ENCODE data around the gene CAPNS1. TPM values are rescaled to one million over a fixed set of nuclear protein-coding genes. Genes with fewer than 3 reads are reported as not detected.

Gene CAPNS1
- total and polyA plus RNA-seq, 8 donors: 124 to 273 (median 224) TPM

- peaks cover 0 to 22% (median 5%) of the 10 kb centered on the region in 3 donors for H3K36me3 ChIP-seq
- H3K27ac ChIP-seq: peak overlapping the region; percentile 86 to 97 (median 96)
- WGBS, 2 donors: 0 to 1% methylated on average over 31 of the region's 31 CpGs
- ATAC-seq (peak; percentile 20 to 37 (median 22)), FAIRE-seq (no peak), DNase-seq (peak in 5 of 6 donors; percentile 45 to 81 (median 56))
- H3K4me3 ChIP-seq: peak overlapping the region; percentile 68 to 95 (median 80)
- no peaks in the 10 kb centered on the region for H3K9me3 ChIP-seq
- TF ChIP-seq, protein P1, sequence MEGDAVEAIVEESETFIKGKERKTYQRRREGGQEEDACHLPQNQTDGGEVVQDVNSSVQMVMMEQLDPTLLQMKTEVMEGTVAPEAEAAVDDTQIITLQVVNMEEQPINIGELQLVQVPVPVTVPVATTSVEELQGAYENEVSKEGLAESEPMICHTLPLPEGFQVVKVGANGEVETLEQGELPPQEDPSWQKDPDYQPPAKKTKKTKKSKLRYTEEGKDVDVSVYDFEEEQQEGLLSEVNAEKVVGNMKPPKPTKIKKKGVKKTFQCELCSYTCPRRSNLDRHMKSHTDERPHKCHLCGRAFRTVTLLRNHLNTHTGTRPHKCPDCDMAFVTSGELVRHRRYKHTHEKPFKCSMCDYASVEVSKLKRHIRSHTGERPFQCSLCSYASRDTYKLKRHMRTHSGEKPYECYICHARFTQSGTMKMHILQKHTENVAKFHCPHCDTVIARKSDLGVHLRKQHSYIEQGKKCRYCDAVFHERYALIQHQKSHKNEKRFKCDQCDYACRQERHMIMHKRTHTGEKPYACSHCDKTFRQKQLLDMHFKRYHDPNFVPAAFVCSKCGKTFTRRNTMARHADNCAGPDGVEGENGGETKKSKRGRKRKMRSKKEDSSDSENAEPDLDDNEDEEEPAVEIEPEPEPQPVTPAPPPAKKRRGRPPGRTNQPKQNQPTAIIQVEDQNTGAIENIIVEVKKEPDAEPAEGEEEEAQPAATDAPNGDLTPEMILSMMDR (IDR thresholded peaks at IDR 0.05): no peak
- H3K27me3 ChIP-seq: no peaks in the 10 kb centered on the region
- peaks cover 0 to 18% (median 0%) of the 10 kb centered on the region in 3 donors for H3K4me1 ChIP-seq
- intact Hi-C loops (cut with DNase I): no loop called here
Observed at GRCh38 chr19:36140304-36141038, 605 bp downstream of the CAPNS1 start.

DNA sequence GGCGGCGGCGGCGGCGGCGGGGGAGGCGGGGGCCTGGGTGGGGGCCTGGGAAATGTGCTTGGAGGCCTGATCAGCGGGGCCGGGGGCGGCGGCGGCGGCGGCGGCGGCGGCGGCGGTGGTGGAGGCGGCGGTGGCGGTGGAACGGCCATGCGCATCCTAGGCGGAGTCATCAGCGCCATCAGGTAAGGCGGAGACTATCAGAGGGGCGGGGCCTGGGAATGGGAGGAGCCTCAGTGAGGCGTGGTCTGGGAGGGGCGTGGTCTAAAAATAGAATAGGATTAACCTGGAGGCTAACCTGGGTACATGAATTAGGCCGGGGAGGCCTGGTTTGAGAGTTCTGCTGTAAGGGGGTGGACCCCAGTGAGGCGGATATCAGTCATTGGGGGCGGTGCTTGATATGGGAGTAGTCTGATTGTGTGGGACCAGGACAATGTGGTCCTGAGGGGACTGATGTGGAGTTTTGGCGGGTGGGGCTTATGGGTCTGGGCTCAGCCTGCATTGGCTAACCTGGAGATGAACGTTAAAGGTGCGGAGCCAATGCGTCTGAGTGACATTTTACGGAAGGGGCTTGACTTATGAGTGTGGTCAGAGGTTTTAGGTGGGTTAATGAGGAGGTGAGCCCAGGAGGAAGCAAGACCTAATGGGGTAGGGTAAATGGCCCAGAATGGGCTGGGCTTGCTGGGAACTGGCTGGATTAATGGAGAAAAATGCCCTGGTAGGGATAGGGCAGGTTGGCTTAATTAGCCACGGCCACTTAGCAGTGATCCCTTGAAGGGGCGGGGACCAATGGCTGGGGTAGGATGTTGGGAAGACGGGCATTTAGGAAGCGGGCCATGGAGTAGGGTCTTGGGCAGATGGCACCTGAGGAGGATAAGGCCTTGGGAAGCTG, 1.4 kb downstream of the CAPNS1 start:
- Histone ChIP-seq H3K4me3 (peak overlapping the region; percentile 68 to 95 (median 80)), H3K36me3 (peaks cover 4 to 30% (median 11%) of the 10 kb centered on the region in 3 donors), H3K4me1 (peaks cover 0 to 18% (median 0%) of the 10 kb centered on the region in 3 donors), H3K27me3 (no peaks in the 10 kb centered on the region), H3K9me3 (no peaks in the 10 kb centered on the region), H3K27ac (peak overlapping the region; percentile 86 to 97 (median 96))
- 22 to 24% methylated on average over 42 of the region's 42 CpGs for WGBS, 2 donors
- DNase-seq (peak; percentile 74 to 93 (median 92)), FAIRE-seq (no peak), ATAC-seq (peak; percentile 65 to 82 (median 69))
- intact Hi-C loops (cut with DNase I): no loop called here
- TF ChIP-seq, protein P1 (IDR thresholded peaks at IDR 0.05): no peak

GRCh38 chr19:36142046-36142445, 2.2 kb downstream of the CAPNS1 start:
- DNase-seq (peak in 2 of 6 donors; percentile 40 to 45), ATAC-seq (no peak), FAIRE-seq (no peak)
- TF ChIP-seq, protein P1 (IDR thresholded peaks at IDR 0.05): no peak
- peaks cover 4 to 38% (median 11%) of the 10 kb centered on the region in 3 donors for H3K36me3 ChIP-seq
- no peak overlapping the region for H3K4me3 ChIP-seq
- H3K27me3 ChIP-seq: no peaks in the 10 kb centered on the region
- 96 to 100% methylated on average over 5 to 14 of the region's 14 CpGs for WGBS, 2 donors
- intact Hi-C loops (cut with DNase I): no loop called here
- H3K9me3 ChIP-seq: no peaks in the 10 kb centered on the region
- no peak overlapping the region for H3K27ac ChIP-seq
- H3K4me1 ChIP-seq: peaks cover 0 to 15% (median 0%) of the 10 kb centered on the region in 3 donors

DNA sequence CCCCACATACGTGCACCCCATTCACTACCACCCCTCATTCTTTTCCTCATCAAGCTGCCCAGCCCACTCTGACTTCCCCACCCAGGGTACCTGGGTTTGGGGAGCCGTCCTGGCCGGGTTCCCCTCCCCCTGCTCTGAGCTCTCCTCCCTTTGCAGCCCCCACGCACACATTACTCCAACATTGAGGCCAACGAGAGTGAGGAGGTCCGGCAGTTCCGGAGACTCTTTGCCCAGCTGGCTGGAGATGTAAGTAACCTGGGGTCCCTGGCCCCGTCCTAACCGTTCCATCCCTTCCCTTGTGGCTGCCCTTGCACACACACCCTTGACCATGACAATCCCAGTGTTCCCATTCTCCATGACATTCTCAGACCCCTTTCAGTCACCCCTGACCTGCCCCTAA, 2.6 kb downstream of the CAPNS1 start:
- intact Hi-C loops (cut with DNase I): no loop called here
- no peak for ATAC-seq
- no peak for FAIRE-seq
- Histone ChIP-seq H3K27ac (no peak overlapping the region), H3K27me3 (no peaks in the 10 kb centered on the region), H3K9me3 (no peaks in the 10 kb centered on the region), H3K4me3 (no peak overlapping the region), H3K4me1 (peaks cover 0 to 10% (median 0%) of the 10 kb centered on the region in 3 donors), H3K36me3 (peaks cover 4 to 42% (median 11%) of the 10 kb centered on the region in 3 donors)
- TF ChIP-seq, protein P1 (IDR thresholded peaks at IDR 0.05): no peak
- 92 to 95% methylated on average over 9 of the region's 9 CpGs for WGBS, 2 donors
- no peak for DNase-seq
